Activated naive CD4-positive, alpha-beta T cell treated with anti-CD3 and anti-CD28 coated beads, Interleukin-2, amount 10 ng/mL, durations not matched to agents 7 days and 5 days (primary cell): ENCODE measurements around the gene CFLAR.
"Not testable (repeated sequence)": the region's sequence is repeated elsewhere in the genome, so short reads cannot be mapped to it uniquely, and the experiment has no call there.

Source experiments
- CTCF ChIA-PET: fragments of 350-600 bp; sonication (Branson Sonifier 250); formaldehyde crosslinking; loops from one replicate; lab custom pipeline; 2021; ENCODE audit warnings: antibody characterized with exemption; lab: Charles Lee
- DNase-seq: peaks from one replicate; pipeline ENCODE4 v3.0.0-alpha.2; 2020
- H3K27ac Mint-ChIP-seq: one replicate; pipeline ENCODE4 v1.8.0; 2021; ENCODE audit warnings: mild to moderate bottlenecking, moderate library complexity, mixed read lengths
- H3K27me3 Mint-ChIP-seq: one replicate; pipeline ENCODE4 v1.8.0; 2021; ENCODE audit warnings: mild to moderate bottlenecking, mixed read lengths
- H3K36me3 Mint-ChIP-seq: one replicate; pipeline ENCODE4 v1.8.0; 2021; ENCODE audit warnings: mixed read lengths
- H3K4me1 Mint-ChIP-seq: one replicate; pipeline ENCODE4 v1.8.0; 2021; ENCODE audit warnings: mixed read lengths
- H3K4me3 Mint-ChIP-seq: one replicate; pipeline ENCODE4 v1.8.0; 2021; ENCODE audit warnings: mild to moderate bottlenecking, moderate library complexity, mixed read lengths
- H3K9me3 Mint-ChIP-seq: one replicate; pipeline ENCODE4 v1.8.0; 2021; ENCODE audit warnings: mixed read lengths

Gene CFLAR

DNA sequence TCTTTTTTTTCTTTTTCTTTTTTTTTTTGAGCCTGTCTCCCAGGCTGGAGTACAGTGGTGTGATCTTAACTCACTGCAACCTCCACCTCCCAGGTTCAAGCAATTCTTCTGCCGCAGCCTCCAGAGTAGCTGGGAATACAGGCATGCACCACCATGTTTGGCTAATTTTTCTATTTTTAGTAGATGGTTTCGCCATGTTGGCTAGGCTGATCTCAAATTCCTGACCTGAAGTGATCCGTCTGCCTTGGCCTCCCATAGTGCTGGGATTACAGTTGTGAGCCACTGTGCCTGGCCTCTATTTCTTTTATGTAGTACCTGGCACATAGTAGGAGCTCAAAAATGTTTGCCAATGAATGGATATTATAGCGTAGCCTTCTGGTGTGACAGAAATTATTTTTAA lies 6.8 kb upstream of the CFLAR start:
- Mint-ChIP-seq H3K36me3 (peaks cover 2% of the 10 kb centered on the region), H3K9me3 (no peaks in the 10 kb centered on the region), H3K4me3 (no peak overlapping the region), H3K4me1 (peaks cover 5% of the 10 kb centered on the region), H3K27ac (no peak overlapping the region), H3K27me3 (no peaks in the 10 kb centered on the region)
- DNase-seq, result no peak
- CTCF ChIA-PET, result interaction anchor here (0.7 to 1.1 kb wide), 2 partner anchors 9 to 11 kb away, joined by 3 read pairs; no protein-coding TSS in a partner anchor

DNA sequence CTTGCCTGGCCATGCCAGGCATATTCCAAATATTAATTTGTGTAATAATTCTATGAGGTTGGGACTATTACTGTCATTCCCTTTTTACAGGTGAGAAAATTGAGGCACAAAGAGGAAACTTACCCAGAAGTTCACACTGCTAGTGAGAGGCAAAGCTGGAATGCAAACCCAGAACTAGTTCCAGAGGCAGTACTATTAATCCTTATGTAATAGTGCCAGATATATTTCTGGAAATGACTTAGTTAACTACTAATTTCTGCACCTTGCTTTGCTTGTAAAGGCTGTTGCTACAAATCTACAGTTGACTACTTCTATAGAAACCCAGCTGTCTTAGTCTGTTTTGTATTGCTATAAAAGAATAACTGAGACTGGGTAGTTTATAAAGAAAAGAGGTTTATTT lies 5.3 kb upstream of the CFLAR start:
- Mint-ChIP-seq H3K27ac (no peak overlapping the region), H3K9me3 (no peaks in the 10 kb centered on the region), H3K4me3 (no peak overlapping the region), H3K36me3 (peaks cover 10% of the 10 kb centered on the region), H3K27me3 (no peaks in the 10 kb centered on the region), H3K4me1 (peaks cover 20% of the 10 kb centered on the region)
- no peak for DNase-seq
- CTCF ChIA-PET, result interaction anchor here (1.0 kb wide), 1 partner anchor 67 kb away, joined by 3 read pairs; no protein-coding TSS in a partner anchor

DNA sequence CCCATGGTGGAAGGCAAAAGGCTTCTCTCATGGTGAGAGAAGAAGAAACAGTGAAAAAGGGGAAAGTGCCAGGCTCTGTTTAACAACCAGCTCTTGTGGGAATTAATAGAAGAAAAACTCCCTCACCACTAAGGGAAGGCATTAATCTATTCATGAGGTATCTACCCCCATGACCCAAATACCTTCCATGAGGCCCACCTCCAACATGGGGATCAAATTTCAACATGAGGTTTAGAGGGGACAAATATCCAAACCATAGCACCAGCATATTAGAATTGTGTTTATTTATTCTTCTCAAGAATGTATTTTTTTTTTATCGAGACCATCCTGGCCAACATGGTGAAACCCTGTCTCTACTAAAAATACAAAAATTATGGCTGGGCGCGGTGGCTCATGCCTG lies 4.9 kb upstream of the CFLAR start:
- H3K36me3 Mint-ChIP-seq, result peaks cover 8% of the 10 kb centered on the region
- peaks cover 24% of the 10 kb centered on the region for H3K4me1 Mint-ChIP-seq
- no peak overlapping the region for H3K27ac Mint-ChIP-seq
- no peaks in the 10 kb centered on the region for H3K9me3 Mint-ChIP-seq
- H3K4me3 Mint-ChIP-seq, result no peak overlapping the region
- CTCF ChIA-PET, result interaction anchor here (1.0 kb wide), 1 partner anchor 66 kb away, joined by 3 read pairs; no protein-coding TSS in a partner anchor
- H3K27me3 Mint-ChIP-seq, result no peaks in the 10 kb centered on the region
- DNase-seq, result no peak

DNA sequence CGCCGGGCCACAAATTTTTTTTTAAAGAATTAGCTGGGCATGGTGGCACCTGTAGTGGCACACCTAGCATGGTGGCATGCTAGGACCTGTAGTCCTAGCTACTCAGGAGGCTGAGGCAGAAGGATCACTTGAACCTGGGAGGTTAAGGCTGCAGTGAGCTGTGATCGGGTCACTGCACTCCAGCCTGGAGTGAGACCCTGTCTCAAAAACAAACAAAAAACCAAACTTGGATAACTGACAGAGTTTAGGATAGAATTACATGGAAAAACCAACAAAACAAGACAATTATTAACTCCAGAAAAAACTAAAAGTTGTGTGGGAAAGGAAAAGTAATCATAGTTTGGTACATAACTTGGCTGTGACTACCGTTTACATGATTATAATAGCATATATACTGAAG lies 1.6 kb upstream of the CFLAR start:
- Mint-ChIP-seq H3K27me3 (peaks cover 7% of the 10 kb centered on the region), H3K27ac (peak overlapping the region; percentile 100), H3K4me1 (peaks cover 34% of the 10 kb centered on the region), H3K9me3 (no peaks in the 10 kb centered on the region), H3K4me3 (peak overlapping the region; percentile 84), H3K36me3 (peaks cover 20% of the 10 kb centered on the region)
- DNase-seq, result no peak
- CTCF ChIA-PET, result interaction anchor here (0.8 to 1.8 kb wide), 3 partner anchors 43 to 118 kb away, joined by 3 to 5 read pairs (median 4); no protein-coding TSS in a partner anchor

DNA sequence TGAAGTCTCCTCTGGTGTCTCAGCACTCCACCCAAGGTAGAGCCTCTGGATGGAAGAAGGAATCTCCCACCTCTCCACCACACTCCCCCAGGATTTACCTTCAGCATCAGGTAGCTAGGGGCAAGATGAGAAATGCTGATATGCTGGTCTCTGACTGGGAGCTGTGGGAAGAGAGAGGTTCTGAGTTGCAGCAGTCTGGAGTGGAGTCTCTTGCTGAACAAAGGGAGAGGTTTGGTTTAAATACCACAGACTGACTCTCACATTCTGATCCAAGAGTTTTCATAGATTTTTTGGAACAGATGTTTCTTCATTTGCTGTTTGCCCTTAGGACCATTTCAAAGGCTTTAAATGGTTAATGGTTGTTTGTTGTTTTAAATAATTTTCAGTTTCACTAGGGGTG lies 1.1 kb upstream of the CFLAR start:
- Mint-ChIP-seq H3K27ac (peak overlapping the region; percentile 100), H3K36me3 (peaks cover 21% of the 10 kb centered on the region), H3K27me3 (peaks cover 7% of the 10 kb centered on the region), H3K9me3 (no peaks in the 10 kb centered on the region), H3K4me3 (peak overlapping the region; percentile 84), H3K4me1 (peaks cover 34% of the 10 kb centered on the region)
- CTCF ChIA-PET, result interaction anchor here (0.8 to 1.8 kb wide), 3 partner anchors 43 to 117 kb away, joined by 3 to 5 read pairs (median 4); no protein-coding TSS in a partner anchor
- DNase-seq, result no peak

DNA sequence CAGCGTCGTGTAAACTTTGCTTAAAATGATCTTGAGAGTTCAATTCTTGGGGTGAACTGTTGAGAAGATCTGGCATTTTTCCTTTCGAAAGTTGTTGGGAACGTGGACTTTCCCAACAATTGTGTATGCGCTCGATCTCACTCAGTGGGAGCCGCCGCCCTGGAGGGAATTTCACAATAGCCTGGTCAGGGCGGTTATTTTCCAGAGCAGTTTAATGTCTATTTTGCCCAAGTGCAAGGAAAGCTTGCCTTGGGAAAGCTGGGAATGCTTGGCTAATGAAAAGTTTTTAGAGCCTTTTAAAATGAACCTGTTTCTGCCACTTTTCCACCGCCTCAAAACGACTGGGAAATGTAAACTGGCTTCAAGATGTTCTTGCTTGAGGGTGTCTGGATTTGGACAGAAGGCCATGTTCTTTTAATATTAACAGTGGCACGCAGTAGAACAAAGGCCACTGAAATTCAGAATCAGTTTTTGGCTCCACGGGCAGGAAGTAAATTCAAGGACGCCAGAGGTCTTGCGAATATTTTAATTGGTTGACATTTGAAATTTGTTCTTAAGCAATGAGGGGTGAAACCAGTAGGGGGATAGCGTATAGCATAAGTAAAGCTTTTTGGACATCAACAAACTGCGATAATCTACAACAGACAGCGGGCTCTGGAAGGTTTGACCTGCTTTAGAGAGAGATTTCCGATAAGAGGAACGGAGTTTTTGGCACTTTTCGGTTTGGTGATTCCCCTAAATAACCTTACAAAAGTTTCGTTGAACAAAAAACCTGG lies 1.2 kb downstream of the CFLAR start:
- CTCF ChIA-PET, result interaction anchor here (1.1 to 6.1 kb wide), 14 partner anchors 14 to 228 kb away, joined by 3 to 64 read pairs (median 6); partner anchors contain the start of genes CASP10, NIF3L1 and PPIL3
- DNase-seq, result peak; percentile 51
- peaks cover 7% of the 10 kb centered on the region for H3K27me3 Mint-ChIP-seq
- H3K9me3 Mint-ChIP-seq, result no peaks in the 10 kb centered on the region
- H3K27ac Mint-ChIP-seq, result peak overlapping the region; percentile 100
- peaks cover 37% of the 10 kb centered on the region for H3K36me3 Mint-ChIP-seq
- H3K4me3 Mint-ChIP-seq, result peak overlapping the region; percentile 84
- H3K4me1 Mint-ChIP-seq, result peaks cover 53% of the 10 kb centered on the region

DNA sequence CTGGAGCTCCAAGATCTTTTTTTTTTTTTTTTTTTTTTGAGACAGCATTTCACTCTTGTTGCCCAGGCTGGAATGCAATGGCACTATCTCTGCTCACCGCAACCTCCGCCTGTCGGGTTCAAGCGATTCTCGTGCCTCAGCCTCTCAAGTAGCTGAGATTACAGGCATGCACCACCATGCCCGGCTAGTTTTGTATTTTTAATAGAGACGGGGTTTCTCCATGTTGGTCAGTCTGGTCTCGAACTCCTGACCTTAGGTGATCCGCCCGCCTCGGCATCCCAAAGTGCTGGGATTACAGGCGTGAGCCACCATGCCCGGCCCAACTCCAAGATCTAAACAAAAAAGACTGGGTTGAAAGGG lies 1.8 kb downstream of the CFLAR start:
- H3K27me3 Mint-ChIP-seq, H3K9me3 Mint-ChIP-seq: not testable (repeated sequence)
- peak overlapping the region; percentile 84 for H3K4me3 Mint-ChIP-seq
- peak overlapping the region; percentile 100 for H3K27ac Mint-ChIP-seq
- DNase-seq, result peak; percentile 65
- H3K4me1 Mint-ChIP-seq, result peaks cover 59% of the 10 kb centered on the region
- peaks cover 42% of the 10 kb centered on the region for H3K36me3 Mint-ChIP-seq
- CTCF ChIA-PET, result interaction anchor here (0.6 to 6.1 kb wide), 15 partner anchors 8 to 229 kb away, joined by 3 to 64 read pairs (median 5); partner anchors contain the start of genes CASP10, NIF3L1 and PPIL3

DNA sequence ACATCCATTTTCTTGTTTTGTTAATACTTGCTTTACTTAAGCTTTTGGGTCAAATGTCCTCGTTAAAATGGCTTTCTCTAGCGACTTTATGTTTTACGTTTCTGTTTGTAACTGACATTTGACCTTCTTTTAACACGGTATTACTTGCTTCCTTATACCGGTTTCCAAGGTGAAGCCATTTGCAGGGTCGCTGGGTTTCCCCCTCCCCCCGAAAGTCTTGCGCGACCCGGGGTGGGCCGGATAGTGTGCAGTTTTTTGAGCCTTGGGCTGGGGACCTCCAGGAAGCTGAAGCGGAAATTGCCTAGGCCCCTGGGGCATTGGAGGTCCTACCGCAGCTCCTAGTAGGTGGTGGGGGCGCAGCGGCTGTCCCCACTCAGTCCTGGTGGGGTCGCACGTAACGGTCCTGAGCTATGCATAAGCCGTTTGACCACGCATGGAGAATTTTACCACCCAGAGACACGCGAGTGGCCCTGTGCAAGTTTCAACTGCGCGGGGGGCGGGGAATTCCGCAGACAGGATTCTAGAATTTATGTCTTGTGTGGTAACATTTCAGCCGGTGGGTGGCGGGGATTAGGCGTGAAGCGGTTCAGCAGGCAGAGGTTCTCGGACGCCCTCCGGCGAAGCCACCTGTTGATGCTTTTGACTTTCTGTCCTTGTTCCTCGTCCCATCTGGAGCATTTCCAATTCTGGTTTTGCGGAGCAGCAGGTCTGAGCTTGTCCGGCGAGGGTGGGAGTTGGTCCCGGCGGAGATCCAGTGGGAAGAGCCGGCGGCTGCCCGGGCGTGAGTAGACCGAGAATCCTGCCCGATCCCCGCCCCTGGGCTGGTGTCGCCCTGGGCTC lies 2.4 kb downstream of the CFLAR start:
- Mint-ChIP-seq H3K9me3 (no peaks in the 10 kb centered on the region), H3K36me3 (peaks cover 48% of the 10 kb centered on the region), H3K27me3 (peaks cover 7% of the 10 kb centered on the region), H3K4me1 (peaks cover 64% of the 10 kb centered on the region), H3K4me3 (peak overlapping the region; percentile 84), H3K27ac (peak overlapping the region; percentile 100)
- peak; percentile 92 for DNase-seq
- CTCF ChIA-PET, result interaction anchor here (0.6 to 6.1 kb wide), 17 partner anchors 9 to 229 kb away, joined by 3 to 64 read pairs (median 5); partner anchors contain the start of genes CASP10, NIF3L1 and PPIL3

DNA sequence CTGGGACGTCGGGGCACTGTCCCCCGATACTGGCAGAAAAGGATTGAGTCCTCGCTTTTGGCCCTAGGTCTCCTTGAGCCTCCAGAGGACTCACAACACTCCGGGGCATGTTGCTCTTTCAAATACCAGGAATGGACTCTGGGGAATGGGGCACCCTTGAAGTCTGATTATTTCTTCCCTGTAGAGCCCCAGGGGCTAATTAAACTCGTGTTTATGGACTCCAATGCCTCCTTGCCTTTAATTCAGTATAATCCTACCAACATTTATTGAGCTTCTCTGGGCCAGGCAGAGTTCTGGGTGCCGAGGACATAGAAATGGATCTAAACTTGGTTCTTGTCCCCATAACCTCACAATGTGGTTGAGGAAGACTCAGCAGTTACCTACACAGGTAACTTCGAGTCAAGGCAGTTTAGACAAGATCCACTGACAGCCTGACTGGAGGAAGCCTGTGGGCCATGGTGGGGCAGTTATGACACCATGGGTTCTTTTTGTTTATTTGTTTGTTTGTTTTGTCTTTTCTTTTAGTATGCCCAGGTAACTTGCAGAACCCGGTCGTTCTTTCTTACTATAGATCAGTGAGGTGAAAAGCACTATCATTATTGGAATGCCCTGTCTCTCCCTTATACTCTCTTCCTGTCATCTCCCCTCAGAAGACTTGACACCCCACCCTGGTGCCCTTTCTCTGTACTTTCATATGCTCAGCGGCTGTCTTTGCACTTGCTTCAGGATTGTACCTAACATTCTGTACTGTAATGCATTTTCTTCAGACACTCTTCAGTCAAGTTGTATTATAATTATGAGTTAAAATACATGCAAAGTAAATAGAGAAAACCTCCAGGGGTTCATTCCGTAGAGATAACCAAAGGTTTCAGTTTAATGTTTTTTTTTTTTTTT lies 3.2 kb downstream of the CFLAR start:
- peak; percentile 33 for DNase-seq

DNA sequence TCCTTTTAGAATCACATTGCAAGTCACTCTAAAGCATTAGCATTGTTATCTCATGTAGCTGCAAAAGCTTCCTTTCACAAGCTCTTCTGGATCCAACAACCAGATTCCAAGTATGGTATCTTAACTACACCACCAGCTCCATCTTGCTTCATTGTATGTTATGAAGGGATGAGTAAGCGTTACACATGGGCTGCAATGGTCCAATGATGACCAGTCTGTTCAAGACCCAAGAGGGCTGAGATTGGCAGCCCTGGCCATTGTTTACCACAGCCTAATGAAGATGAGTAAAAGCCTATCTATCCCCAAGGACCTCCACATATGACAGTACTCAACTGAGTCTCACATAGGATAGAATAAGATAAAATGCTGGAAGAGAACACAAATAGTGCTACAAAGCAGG lies 6.3 kb downstream of the CFLAR start:
- peaks cover 52% of the 10 kb centered on the region for H3K36me3 Mint-ChIP-seq

More for the DNA sequence above, 3.2 kb downstream of the CFLAR start:
- peak overlapping the region; percentile 100 for H3K27ac Mint-ChIP-seq
- no peaks in the 10 kb centered on the region for H3K9me3 Mint-ChIP-seq
- peaks cover 68% of the 10 kb centered on the region for H3K4me1 Mint-ChIP-seq
- peaks cover 55% of the 10 kb centered on the region for H3K36me3 Mint-ChIP-seq
- peaks cover 7% of the 10 kb centered on the region for H3K27me3 Mint-ChIP-seq
- peak overlapping the region; percentile 84 for H3K4me3 Mint-ChIP-seq
- CTCF ChIA-PET, result interaction anchor here (1.0 to 6.1 kb wide), 10 partner anchors 9 to 218 kb away, joined by 3 to 64 read pairs (median 8); no protein-coding TSS in a partner anchor

DNA sequence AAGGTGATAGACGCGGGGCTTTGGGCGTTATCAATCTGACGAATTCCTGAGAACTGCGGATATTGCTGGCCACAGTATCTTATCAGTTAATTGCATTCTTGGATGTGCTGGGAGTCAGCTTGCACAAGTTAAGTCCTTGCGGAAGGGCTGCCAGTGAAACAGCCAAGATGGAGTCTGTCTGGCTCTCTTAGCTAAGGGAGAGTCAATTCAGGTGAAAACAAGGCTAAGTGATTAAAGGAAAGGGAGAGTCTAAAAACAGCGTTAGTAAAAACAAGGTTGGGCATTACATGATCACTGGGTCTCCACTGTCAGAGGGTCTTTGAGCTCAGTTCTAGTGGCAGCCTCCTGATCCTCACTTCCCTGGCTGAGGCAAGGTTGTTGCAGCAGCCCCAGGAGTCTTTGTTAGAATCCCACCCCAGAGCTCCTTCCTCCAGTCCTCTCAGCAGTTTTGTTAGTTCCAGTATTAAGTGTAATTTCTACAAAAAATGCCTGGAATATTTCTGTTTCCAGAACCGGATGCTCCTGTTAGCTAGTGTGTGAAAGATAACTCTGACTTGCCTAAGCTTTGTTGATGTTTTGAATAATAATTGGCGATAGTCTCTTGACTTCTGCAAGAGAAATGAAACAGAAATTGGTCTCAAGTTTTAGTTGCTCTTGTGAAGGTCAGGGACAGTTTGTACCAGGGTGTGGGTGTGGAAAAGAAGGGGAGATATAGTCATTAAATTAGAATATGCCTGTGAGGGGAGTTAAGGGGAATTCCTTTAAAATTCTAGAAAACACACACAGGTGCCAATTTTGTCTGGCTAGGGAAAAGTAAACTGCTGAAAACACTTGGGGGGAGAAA lies 10.6 kb downstream of the CFLAR start:
- CTCF ChIA-PET, result interaction anchor here (0.9 to 1.1 kb wide), 2 partner anchors 56 to 204 kb away, joined by 3 to 6 read pairs; partner anchors contain the start of gene CASP10
- Mint-ChIP-seq H3K27me3 (no peaks in the 10 kb centered on the region), H3K36me3 (peaks cover 42% of the 10 kb centered on the region), H3K4me3 (peak overlapping the region; percentile 73), H3K27ac (peak overlapping the region; percentile 94), H3K9me3 (no peaks in the 10 kb centered on the region), H3K4me1 (peaks cover 91% of the 10 kb centered on the region)
- DNase-seq, result no peak

More for the DNA sequence above, 6.3 kb downstream of the CFLAR start:
- DNase-seq, result no peak
- H3K27ac Mint-ChIP-seq, result peak overlapping the region; percentile 71
- peaks cover 3% of the 10 kb centered on the region for H3K27me3 Mint-ChIP-seq
- H3K4me3 Mint-ChIP-seq, result peak overlapping the region; percentile 84
- CTCF ChIA-PET, result interaction anchor here (1.5 kb wide), 1 partner anchor 10 kb away, joined by 7 read pairs; no protein-coding TSS in a partner anchor
- H3K4me1 Mint-ChIP-seq, result peaks cover 73% of the 10 kb centered on the region
- no peaks in the 10 kb centered on the region for H3K9me3 Mint-ChIP-seq

DNA sequence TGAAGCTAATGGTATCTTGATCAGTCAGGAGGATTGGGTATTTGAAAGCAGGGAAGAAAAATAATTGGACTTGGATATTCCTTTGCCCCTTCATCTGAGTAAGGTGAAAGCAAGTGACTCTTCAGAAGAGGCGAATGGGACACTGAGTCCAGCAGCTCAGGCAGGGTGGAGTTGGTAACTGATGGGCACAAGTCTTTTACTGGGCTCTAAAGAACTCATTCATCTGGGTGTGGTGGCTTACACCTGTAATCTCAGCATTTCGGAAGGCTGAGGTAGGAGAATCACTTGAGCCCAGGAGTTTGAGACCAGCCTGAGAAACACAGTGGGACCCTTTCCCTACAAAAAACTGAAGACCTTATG lies 11.2 kb downstream of the CFLAR start:
- no peaks in the 10 kb centered on the region for H3K27me3 Mint-ChIP-seq
- CTCF ChIA-PET, result interaction anchor here (1.1 kb wide), 1 partner anchor 55 kb away, joined by 6 read pairs; the partner anchor contains the start of gene CASP10
- H3K27ac Mint-ChIP-seq, result peak overlapping the region; percentile 94
- H3K9me3 Mint-ChIP-seq, result no peaks in the 10 kb centered on the region
- peaks cover 40% of the 10 kb centered on the region for H3K36me3 Mint-ChIP-seq
- H3K4me1 Mint-ChIP-seq, result peaks cover 91% of the 10 kb centered on the region
- peak overlapping the region; percentile 73 for H3K4me3 Mint-ChIP-seq
- no peak for DNase-seq
